ENCODE data around the gene PRKG1. TPM values are rescaled to one million over a fixed set of nuclear protein-coding genes. Genes with fewer than 3 reads are reported as not detected.

The PRKG1 gene
- total RNA-seq, 1 donor from 2014 or later: not detected

GRCh38 chr10:51076299-51076841, 2.1 kb downstream of the PRKG1 start:
- intact Hi-C loops (cut with micrococcal nuclease): no loop called here

- intact Hi-C loops (cut with micrococcal nuclease): no loop called here
These were observed 2.8 kb downstream of the PRKG1 start for GRCh38 chr10:51077074-51077473.

- intact Hi-C loops (cut with micrococcal nuclease): no loop called here
These were observed 3.2 kb downstream of the PRKG1 start for GRCh38 chr10:51077507-51077906.

- intact Hi-C loops (cut with micrococcal nuclease): no loop called here
These were observed 5.0 kb downstream of the PRKG1 start for GRCh38 chr10:51079331-51079730.

- intact Hi-C loops (cut with micrococcal nuclease): no loop called here
These were observed 5.5 kb downstream of the PRKG1 start for GRCh38 chr10:51079766-51080165.

GRCh38 chr10:51080311-51081006, 6.2 kb downstream of the PRKG1 start:
- intact Hi-C loops (cut with micrococcal nuclease): no loop called here

- intact Hi-C loops (cut with micrococcal nuclease): no loop called here
These were observed 8.6 kb downstream of the PRKG1 start for GRCh38 chr10:51082857-51083256.

GRCh38 chr10:51083356-51083853, 9.1 kb downstream of the PRKG1 start:
- intact Hi-C loops (cut with micrococcal nuclease): no loop called here

GRCh38 chr10:51085204-51085603, 10.9 kb downstream of the PRKG1 start:
- intact Hi-C loops (cut with micrococcal nuclease): no loop called here

GRCh38 chr10:51086710-51087109, 12.4 kb downstream of the PRKG1 start:
- intact Hi-C loops (cut with micrococcal nuclease): no loop called here

- intact Hi-C loops (cut with micrococcal nuclease): no loop called here
These were observed 12.8 kb downstream of the PRKG1 start for GRCh38 chr10:51087114-51087513.

GRCh38 chr10:51090190-51090589, 15.9 kb downstream of the PRKG1 start:
- intact Hi-C loops (cut with micrococcal nuclease): no loop called here

GRCh38 chr10:51092402-51092801, 18.1 kb downstream of the PRKG1 start:
- intact Hi-C loops (cut with micrococcal nuclease): no loop called here

GRCh38 chr10:51095444-51095843, 21.2 kb downstream of the PRKG1 start:
- intact Hi-C loops (cut with micrococcal nuclease): no loop called here

GRCh38 chr10:51097546-51097945, 23.3 kb downstream of the PRKG1 start:
- intact Hi-C loops (cut with micrococcal nuclease): no loop called here

- intact Hi-C loops (cut with micrococcal nuclease): no loop called here
These were observed 25.9 kb downstream of the PRKG1 start for GRCh38 chr10:51100221-51100620.

GRCh38 chr10:51103554-51104217, 29.4 kb downstream of the PRKG1 start:
- intact Hi-C loops (cut with micrococcal nuclease): no loop called here

- intact Hi-C loops (cut with micrococcal nuclease): no loop called here
These were observed 32.1 kb downstream of the PRKG1 start for GRCh38 chr10:51106311-51106945.

GRCh38 chr10:51108406-51108805, 34.1 kb downstream of the PRKG1 start:
- intact Hi-C loops (cut with micrococcal nuclease): no loop called here

- intact Hi-C loops (cut with micrococcal nuclease): no loop called here
These were observed 35.7 kb downstream of the PRKG1 start for GRCh38 chr10:51109801-51110533.

GRCh38 chr10:51112013-51112412, 37.7 kb downstream of the PRKG1 start:
- intact Hi-C loops (cut with micrococcal nuclease): no loop called here
